K562 (cell line): ENCODE measurements around the gene TMEM53. TPM values are rescaled to one million over a fixed set of nuclear protein-coding genes. Genes with fewer than 3 reads are reported as not detected.

Experiments used
- FIP1L1 ChIP-seq: fragments of 200-400 bp; formaldehyde crosslinking; IDR thresholded peaks from 2 replicates; pipeline ENCODE4 v1.6.1; 2018; ENCODE audit warnings: mild to moderate bottlenecking, low read depth, low read length; ENCODE audit not compliant: poor library complexity, severe bottlenecking
- FOXM1 ChIP-seq, 2 experiments: fragments of 450-650 bp in 1 of 2; sonication (generic) in 1 of 2; formaldehyde crosslinking in 1 of 2; IDR thresholded peaks; 2 replicates each; pipeline versions ENCODE4 v1.6.1 to v1.9.0; 2017 to 2022; ENCODE audit warnings: low read depth in 2 of 2, mild to moderate bottlenecking in 2 of 2, missing genetic modification reagents in 1 of 2, moderate library complexity in 1 of 2
- GATAD2B ChIP-seq: fragments of 450-650 bp; IDR thresholded peaks from 2 replicates; pipeline ENCODE4 v1.6.1; 2017; ENCODE audit warnings: mild to moderate bottlenecking, borderline replicate concordance
- KDM4B ChIP-seq, 2 experiments: fragments of 450-650 bp in 1 of 2; sonication (generic) in 1 of 2; IDR thresholded peaks; 2 replicates each; pipeline ENCODE4 v1.6.1; 2016 to 2017; ENCODE audit warnings: borderline replicate concordance in 2 of 2, antibody characterized with exemption in 1 of 2, low read depth in 1 of 2, mild to moderate bottlenecking in 1 of 2
- NR2C1 ChIP-seq, 2 experiments: fragments of 450-650 bp; IDR thresholded peaks; 2 replicates each; pipeline ENCODE4 v1.6.1; 2017; ENCODE audit warnings: mild to moderate bottlenecking in 2 of 2, antibody characterized with exemption in 1 of 2, inconsistent platforms in 1 of 2, missing compliant biosample characterization in 1 of 2, missing genetic modification characterization in 1 of 2
- POLR2A ChIP-seq: fragments of 450-650 bp; conservative IDR thresholded peaks from 2 replicates; pipeline ENCODE4 v1.6.1; 2016
- SUPT5H ChIP-seq: fragments of 450-650 bp; IDR thresholded peaks from 2 replicates; pipeline ENCODE4 v1.6.1; 2016
- TBP ChIP-seq: optimal IDR thresholded peaks from 2 replicates; pipeline ENCODE3; 2011; ENCODE audit warnings: low read depth, low read length, improper control_type of control experiment
- ZNF696 ChIP-seq: fragments of 250-450 bp; sonication (Bioruptor Pico); conservative IDR thresholded peaks from 2 replicates; pipeline ENCODE4 v1.4.0; 2020; ENCODE audit warnings: mild to moderate bottlenecking, moderate library complexity
- polyA plus RNA-seq, 8 experiments: library from polyadenylated mRNA; depleted of rRNA in 4 of 8; stranded (reverse) in 5 of 8; unstranded in 3 of 8; fragments of >200 nt; fragmentation: Nextera tagmentation in 2 of 8; fragmentation: Illumina TruSeq in 1 of 8; extraction: Ambion mirVana in 2 of 8; extraction: Trizol in 1 of 8; gene quantifications; 2 replicates each; pipeline versions ENCODE4 v1.2.1 to v1.2.3, GENCODE V29; 2011 to 2014; ENCODE audit warnings: inconsistent platforms in 1 of 8, missing spikeins in 1 of 8
- total RNA-seq, 7 experiments: library from RNA; depleted of rRNA in 6 of 7; stranded (reverse); fragments of >200 nt in 6 of 7; fragmentation: Illumina TruSeq in 2 of 7; extraction: Trizol in 2 of 7; gene quantifications; 2 replicates each; pipeline versions ENCODE4 v1.2.1 to v1.2.3, GENCODE V29; 2011 to 2021; ENCODE audit warnings: low replicate concordance in 1 of 7
- TF ChIP-seq, protein P1 (sequence below): fragments of 200-800 bp; sonication (Bioruptor generic); IDR thresholded peaks from 2 replicates; pipeline ENCODE4 v1.6.1; 2017; ENCODE audit warnings: missing genetic modification characterization, missing compliant biosample characterization
- TF ChIP-seq, protein P2 (sequence below): fragments of 250-450 bp; sonication (Bioruptor Pico); IDR thresholded peaks from 2 replicates; pipeline ENCODE4 v1.9.0; 2021; ENCODE audit warnings: mild to moderate bottlenecking, inconsistent platforms
- TF ChIP-seq, protein P3 (sequence below): fragments of 150-350 bp; IDR thresholded peaks from 2 replicates; pipeline ENCODE4 v1.6.1; 2014; ENCODE audit warnings: low read depth, mild to moderate bottlenecking, low read length, borderline replicate concordance
- TF ChIP-seq, protein P4 (sequence below): fragments of 250-450 bp; sonication (Bioruptor Pico); IDR thresholded peaks from 2 replicates; pipeline ENCODE4 v1.4.0; 2020; ENCODE audit warnings: borderline replicate concordance
- TF ChIP-seq, protein P5 (sequence below): fragments of 450-650 bp; formaldehyde crosslinking; conservative IDR thresholded peaks from 2 replicates; pipeline ENCODE4 v1.4.0; 2022; ENCODE audit warnings: mild to moderate bottlenecking, missing genetic modification characterization

TMEM53 gene
- total and polyA plus RNA-seq, 9 of the 15 experiments (the other 6 are each of a cell fraction or from before 2014, with no cell fraction given), result 0.23 to 3.7 (median 2.0) TPM

DNA sequence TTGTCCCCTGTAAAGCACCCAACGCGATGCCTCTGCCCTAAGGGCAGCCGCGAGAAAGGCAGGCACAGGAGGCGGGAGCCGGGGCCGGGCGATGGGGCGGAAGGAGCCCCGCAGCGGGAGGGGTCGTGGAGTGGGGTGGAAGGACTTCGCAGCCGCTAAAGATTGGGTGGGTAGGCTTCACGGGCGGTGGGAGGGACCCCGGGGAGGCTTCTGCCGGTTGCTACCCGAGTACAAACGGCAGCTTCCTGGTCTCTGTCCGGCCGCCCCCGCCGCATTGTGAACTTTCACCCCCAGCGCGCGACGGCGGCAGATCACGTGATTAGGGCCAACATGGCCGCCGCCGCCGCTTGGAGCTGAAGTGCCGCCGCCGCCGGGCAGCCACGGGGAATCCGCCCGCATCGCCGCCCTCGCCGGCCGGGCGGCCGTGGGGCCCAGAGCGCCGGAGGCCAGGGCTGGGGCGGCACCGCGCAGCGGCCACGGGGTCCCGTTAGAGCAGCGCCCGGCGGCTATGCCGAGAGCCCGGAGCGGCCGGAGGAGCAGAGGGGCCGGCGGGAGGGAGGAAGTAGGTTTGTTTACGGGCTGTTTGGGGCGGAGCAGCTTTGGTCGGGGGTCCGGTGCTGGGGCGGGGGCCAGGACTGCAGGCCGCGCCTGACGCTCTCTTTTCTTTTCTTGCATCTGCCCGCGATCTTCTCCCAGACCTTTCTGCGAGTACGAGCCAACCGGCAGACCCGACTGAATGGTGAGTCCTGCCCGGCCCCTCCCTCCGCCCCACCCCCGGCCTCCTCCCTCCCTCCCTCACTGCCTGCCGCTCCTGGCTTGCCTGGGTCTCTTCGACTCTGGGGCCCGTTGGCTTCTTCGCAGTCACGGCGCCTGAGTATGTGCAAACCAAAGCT lies 42.4 kb downstream of the TMEM53 start (continued):
- TF ChIP-seq TBP (peak; percentile 88), KDM4B (IDR thresholded peaks at IDR 0.05; ENCODE audit: borderline replicate concordance in 2 of 2, low read depth in 1 of 2) (peak in 1 of 2 experiments; percentile 91; a peak in 2 of 4 replicates), GATAD2B (peak; percentile 98), FIP1L1 (peak; percentile 90), POLR2A (peak; percentile 89), NR2C1 (IDR thresholded peaks at IDR 0.05) (peak; percentile 98), NR2C1 (tag; IDR thresholded peaks at IDR 0.05) (peak; percentile 99), FOXM1 (IDR thresholded peaks at IDR 0.05; ENCODE audit: low read depth) (no peak), FOXM1 (CRISPR knock-in tag; IDR thresholded peaks at IDR 0.05; ENCODE audit: low read depth) (no peak), ZNF696 (CRISPR knock-in tag) (no peak), SUPT5H (peak; percentile 90)
- TF ChIP-seq, protein P1, sequence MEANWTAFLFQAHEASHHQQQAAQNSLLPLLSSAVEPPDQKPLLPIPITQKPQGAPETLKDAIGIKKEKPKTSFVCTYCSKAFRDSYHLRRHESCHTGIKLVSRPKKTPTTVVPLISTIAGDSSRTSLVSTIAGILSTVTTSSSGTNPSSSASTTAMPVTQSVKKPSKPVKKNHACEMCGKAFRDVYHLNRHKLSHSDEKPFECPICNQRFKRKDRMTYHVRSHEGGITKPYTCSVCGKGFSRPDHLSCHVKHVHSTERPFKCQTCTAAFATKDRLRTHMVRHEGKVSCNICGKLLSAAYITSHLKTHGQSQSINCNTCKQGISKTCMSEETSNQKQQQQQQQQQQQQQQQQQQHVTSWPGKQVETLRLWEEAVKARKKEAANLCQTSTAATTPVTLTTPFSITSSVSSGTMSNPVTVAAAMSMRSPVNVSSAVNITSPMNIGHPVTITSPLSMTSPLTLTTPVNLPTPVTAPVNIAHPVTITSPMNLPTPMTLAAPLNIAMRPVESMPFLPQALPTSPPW (CRISPR knock-in tag), result peak; percentile 87
- TF ChIP-seq, protein P2, sequence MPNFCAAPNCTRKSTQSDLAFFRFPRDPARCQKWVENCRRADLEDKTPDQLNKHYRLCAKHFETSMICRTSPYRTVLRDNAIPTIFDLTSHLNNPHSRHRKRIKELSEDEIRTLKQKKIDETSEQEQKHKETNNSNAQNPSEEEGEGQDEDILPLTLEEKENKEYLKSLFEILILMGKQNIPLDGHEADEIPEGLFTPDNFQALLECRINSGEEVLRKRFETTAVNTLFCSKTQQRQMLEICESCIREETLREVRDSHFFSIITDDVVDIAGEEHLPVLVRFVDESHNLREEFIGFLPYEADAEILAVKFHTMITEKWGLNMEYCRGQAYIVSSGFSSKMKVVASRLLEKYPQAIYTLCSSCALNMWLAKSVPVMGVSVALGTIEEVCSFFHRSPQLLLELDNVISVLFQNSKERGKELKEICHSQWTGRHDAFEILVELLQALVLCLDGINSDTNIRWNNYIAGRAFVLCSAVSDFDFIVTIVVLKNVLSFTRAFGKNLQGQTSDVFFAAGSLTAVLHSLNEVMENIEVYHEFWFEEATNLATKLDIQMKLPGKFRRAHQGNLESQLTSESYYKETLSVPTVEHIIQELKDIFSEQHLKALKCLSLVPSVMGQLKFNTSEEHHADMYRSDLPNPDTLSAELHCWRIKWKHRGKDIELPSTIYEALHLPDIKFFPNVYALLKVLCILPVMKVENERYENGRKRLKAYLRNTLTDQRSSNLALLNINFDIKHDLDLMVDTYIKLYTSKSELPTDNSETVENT (CRISPR knock-in tag), result peak; percentile 83
- TF ChIP-seq, protein P3, sequence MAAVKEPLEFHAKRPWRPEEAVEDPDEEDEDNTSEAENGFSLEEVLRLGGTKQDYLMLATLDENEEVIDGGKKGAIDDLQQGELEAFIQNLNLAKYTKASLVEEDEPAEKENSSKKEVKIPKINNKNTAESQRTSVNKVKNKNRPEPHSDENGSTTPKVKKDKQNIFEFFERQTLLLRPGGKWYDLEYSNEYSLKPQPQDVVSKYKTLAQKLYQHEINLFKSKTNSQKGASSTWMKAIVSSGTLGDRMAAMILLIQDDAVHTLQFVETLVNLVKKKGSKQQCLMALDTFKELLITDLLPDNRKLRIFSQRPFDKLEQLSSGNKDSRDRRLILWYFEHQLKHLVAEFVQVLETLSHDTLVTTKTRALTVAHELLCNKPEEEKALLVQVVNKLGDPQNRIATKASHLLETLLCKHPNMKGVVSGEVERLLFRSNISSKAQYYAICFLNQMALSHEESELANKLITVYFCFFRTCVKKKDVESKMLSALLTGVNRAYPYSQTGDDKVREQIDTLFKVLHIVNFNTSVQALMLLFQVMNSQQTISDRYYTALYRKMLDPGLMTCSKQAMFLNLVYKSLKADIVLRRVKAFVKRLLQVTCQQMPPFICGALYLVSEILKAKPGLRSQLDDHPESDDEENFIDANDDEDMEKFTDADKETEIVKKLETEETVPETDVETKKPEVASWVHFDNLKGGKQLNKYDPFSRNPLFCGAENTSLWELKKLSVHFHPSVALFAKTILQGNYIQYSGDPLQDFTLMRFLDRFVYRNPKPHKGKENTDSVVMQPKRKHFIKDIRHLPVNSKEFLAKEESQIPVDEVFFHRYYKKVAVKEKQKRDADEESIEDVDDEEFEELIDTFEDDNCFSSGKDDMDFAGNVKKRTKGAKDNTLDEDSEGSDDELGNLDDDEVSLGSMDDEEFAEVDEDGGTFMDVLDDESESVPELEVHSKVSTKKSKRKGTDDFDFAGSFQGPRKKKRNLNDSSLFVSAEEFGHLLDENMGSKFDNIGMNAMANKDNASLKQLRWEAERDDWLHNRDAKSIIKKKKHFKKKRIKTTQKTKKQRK, result no peak
- TF ChIP-seq, protein P4, sequence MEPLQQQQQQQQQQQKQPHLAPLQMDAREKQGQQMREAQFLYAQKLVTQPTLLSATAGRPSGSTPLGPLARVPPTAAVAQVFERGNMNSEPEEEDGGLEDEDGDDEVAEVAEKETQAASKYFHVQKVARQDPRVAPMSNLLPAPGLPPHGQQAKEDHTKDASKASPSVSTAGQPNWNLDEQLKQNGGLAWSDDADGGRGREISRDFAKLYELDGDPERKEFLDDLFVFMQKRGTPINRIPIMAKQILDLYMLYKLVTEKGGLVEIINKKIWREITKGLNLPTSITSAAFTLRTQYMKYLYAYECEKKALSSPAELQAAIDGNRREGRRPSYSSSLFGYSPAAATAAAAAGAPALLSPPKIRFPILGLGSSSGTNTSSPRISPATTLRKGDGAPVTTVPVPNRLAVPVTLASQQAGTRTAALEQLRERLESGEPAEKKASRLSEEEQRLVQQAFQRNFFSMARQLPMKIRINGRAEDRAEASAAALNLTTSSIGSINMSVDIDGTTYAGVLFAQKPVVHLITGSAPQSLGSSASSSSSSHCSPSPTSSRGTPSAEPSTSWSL, result no peak
- TF ChIP-seq, protein P5, sequence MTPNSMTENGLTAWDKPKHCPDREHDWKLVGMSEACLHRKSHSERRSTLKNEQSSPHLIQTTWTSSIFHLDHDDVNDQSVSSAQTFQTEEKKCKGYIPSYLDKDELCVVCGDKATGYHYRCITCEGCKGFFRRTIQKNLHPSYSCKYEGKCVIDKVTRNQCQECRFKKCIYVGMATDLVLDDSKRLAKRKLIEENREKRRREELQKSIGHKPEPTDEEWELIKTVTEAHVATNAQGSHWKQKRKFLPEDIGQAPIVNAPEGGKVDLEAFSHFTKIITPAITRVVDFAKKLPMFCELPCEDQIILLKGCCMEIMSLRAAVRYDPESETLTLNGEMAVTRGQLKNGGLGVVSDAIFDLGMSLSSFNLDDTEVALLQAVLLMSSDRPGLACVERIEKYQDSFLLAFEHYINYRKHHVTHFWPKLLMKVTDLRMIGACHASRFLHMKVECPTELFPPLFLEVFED (CRISPR knock-in tag), result peak; percentile 74; the same call in 1 of the 2 replicates
